Psoas muscle (tissue), 8 donors: ENCODE measurements around the gene GDNF. TPM values are rescaled to one million over a fixed set of nuclear protein-coding genes. Genes with fewer than 3 reads are reported as not detected.
A peak's percentile ranks its signal among the peaks of the same experiment; 100 is the strongest.

Source experiments
- ATAC-seq, 4 donors: fragments of 200-7000 bp; cut with Tn5 transposase; one replicate each; pipeline ENCODE4 v1.9.1; 2020; ENCODE audit warnings: moderate library complexity in 3 of 4, mild to moderate bottlenecking in 2 of 4
- DNase-seq, 2 donors: peaks; one replicate each; pipeline ENCODE4 v3.0.0-alpha.2; 2020
- H3K27ac ChIP-seq: fragments of 200-600 bp; one replicate; pipeline ENCODE4 v1.8.0; 2022
- H3K27me3 ChIP-seq, 3 donors: fragments of 200-600 bp in 1 of 3; one replicate each; pipeline versions ENCODE4 v1.6.1 to v1.8.0; 2013 to 2022; ENCODE audit warnings: low read length in 2 of 3, mild to moderate bottlenecking in 2 of 3, moderate library complexity in 1 of 3; ENCODE audit not compliant: insufficient read depth in 3 of 3
- H3K36me3 ChIP-seq, 2 donors: fragments of 200-600 bp in 1 of 2; one replicate each; pipeline versions ENCODE4 v1.6.1 to v1.8.0; 2013 to 2022; ENCODE audit warnings: low read depth in 1 of 2, mild to moderate bottlenecking in 1 of 2, moderate library complexity in 1 of 2; ENCODE audit not compliant: insufficient read depth in 1 of 2
- H3K4me1 ChIP-seq: fragments of 200-600 bp; one replicate; pipeline ENCODE4 v1.8.0; 2022
- H3K4me3 ChIP-seq: fragments of 200-600 bp; one replicate; pipeline ENCODE4 v1.8.0; 2022; ENCODE audit warnings: mild to moderate bottlenecking
- H3K9me3 ChIP-seq: fragments of 200-600 bp; one replicate; pipeline ENCODE4 v1.8.0; 2022
- CTCF ChIP-seq: fragments of 200-600 bp; IDR thresholded peaks from one replicate; pipeline ENCODE4 v1.8.0; 2022; ENCODE audit warnings: antibody characterized with exemption
- WGBS, 3 donors: extraction: QIAGEN DNeasy Blood & Tissue Kit; methylation state at CpG; one replicate each; pipeline versions ENCODE4 v1.1.6 to v1.1.7; 2013; 5-methylcytosine and 5-hydroxymethylcytosine counted together
- intact Hi-C, 2 donors: fragments of 100-400 bp; cut with DNase I; formaldehyde crosslinking; loops; one replicate each; pipeline versions ENCODE4 v1.11.0 to v1.14.2; 2022
- polyA plus RNA-seq, 3 donors: library from polyadenylated mRNA; stranded (reverse); fragments of 200-250 nt; gene quantifications; one replicate each; pipeline ENCODE4 v1.2.3, GENCODE V29; 2013
- total RNA-seq, 4 donors: library from RNA; stranded (reverse); fragmentation: NEBNext Ultra II Directional in 2 of 4; extraction: Animal tissue kit (Norgen Biotek cat#: 25700) in 2 of 4; gene quantifications; one replicate each; pipeline versions ENCODE4 v1.2.1 to v1.2.4, GENCODE V29; 2021 to 2023
- donor health status: healthy with polysubstance abuse.
- donor health status: DM: no; HTN: no; CAD: no; lungs with moderate emphysema.
- donor health status: Bipolar disorder and iron deficiency.
- donor health status: healthy.
- donor health status: DM: yes; HTN: yes; CAD: no.
- donor health status: DM: no; HTN: no; CAD: no.
- donor health status: DM: no; HTN: no; CAD: no.
- donor health status: DM: yes; HTN: yes; CAD: no.

GDNF gene
- total and polyA plus RNA-seq, 7 donors, result 0.43 to 155 (median 14.5) TPM

GRCh38 chr5:37777432-37778130, 62.3 kb downstream of the GDNF start:
- Histone ChIP-seq H3K4me3 (no peak overlapping the region), H3K9me3 (peaks cover 9% of the 10 kb centered on the region), H3K27me3 (no peaks in the 10 kb centered on the region), H3K4me1 (peaks cover 4% of the 10 kb centered on the region), H3K36me3 (no peaks in the 10 kb centered on the region), H3K27ac (peak overlapping the region; percentile 39)
- 79 to 84% (median 82%) methylated on average over 15 of the region's 15 CpGs for WGBS, 3 donors
- DNase-seq (peak in 1 of 2 donors; percentile 47), ATAC-seq (peak in 2 of 4 donors; percentile 11 to 17)
- intact Hi-C loops, result no loop called here
- TF ChIP-seq CTCF, result no peak

DNA sequence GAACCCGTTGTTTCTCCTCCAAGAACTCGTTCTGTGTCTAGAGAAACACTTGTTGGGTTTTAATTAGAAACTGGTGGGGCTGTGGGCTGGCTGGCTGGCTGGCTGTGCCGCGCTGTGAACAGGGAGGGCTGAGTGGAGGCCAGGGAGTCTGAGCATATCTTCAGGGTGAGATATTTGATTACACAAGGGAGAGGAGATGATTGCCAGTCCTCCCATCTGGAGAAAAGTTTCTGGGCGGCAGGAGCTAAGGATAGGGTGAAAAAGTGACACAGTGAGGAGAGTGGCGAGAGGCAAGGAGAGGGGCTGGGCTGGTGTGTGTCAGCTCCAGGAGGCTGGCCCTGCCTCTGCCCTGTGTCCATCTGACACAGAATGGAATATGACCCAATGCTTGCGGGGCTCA, 63.0 kb downstream of the GDNF start:
- H3K4me3 ChIP-seq, result no peak overlapping the region
- ATAC-seq (peak; percentile 75 to 99 (median 92)), DNase-seq (peak in 1 of 2 donors; percentile 60)
- peaks cover 9% of the 10 kb centered on the region for H3K9me3 ChIP-seq
- no peaks in the 10 kb centered on the region for H3K36me3 ChIP-seq
- peak overlapping the region; percentile 39 for H3K27ac ChIP-seq
- 27 to 65% (median 36%) methylated on average over 7 of the region's 7 CpGs for WGBS, 3 donors
- H3K27me3 ChIP-seq, result no peaks in the 10 kb centered on the region
- intact Hi-C loops, result no loop called here
- no peak for TF ChIP-seq CTCF
- H3K4me1 ChIP-seq, result peaks cover 4% of the 10 kb centered on the region

DNA sequence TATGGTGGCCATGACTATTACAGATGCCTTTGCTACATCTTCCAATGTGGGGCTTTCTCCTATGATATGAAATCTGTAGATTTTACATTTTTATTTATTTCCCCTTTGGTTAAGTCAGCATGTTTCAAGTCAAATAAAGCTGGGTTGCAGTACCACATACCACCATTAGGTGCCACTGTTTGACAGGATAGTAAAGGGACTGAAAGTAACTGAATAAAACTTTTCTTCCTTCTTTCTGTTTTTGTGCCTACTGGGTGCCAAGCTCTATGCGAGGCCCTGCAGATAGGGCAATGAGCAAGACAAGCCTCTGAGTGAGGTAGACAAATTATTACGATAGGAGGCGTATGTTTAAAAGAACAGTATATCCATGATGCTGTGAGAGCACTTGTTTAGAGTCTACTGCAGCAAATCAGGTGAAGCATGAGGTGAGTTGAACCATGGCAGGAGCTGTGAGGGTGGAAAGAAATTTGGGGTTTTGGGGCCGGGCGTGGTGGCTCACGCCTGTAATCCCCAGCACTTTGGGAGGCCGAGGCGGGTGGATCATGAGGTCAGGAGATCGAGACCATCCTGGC, 64.8 kb downstream of the GDNF start:
- Histone ChIP-seq H3K27me3 (no peaks in the 10 kb centered on the region), H3K27ac (no peak overlapping the region), H3K4me1 (peaks cover 4% of the 10 kb centered on the region), H3K4me3 (no peak overlapping the region), H3K36me3 (no peaks in the 10 kb centered on the region), H3K9me3 (peaks cover 9% of the 10 kb centered on the region)
- ATAC-seq, result no peak
- DNase-seq, result no peak
- intact Hi-C loops, result no loop called here
- 97 to 100% (median 98%) methylated on average over 9 of the region's 9 CpGs for WGBS, 3 donors
- peak; percentile 50 for TF ChIP-seq CTCF

GRCh38 chr5:37773809-37774208, 66.0 kb downstream of the GDNF start:
- 94 to 97% (median 96%) methylated on average over 1 of the region's 1 CpG for WGBS, 3 donors
- Histone ChIP-seq H3K4me3 (no peak overlapping the region), H3K9me3 (peaks cover 9% of the 10 kb centered on the region), H3K4me1 (peaks cover 4% of the 10 kb centered on the region), H3K27ac (no peak overlapping the region), H3K36me3 (no peaks in the 10 kb centered on the region), H3K27me3 (no peaks in the 10 kb centered on the region)
- DNase-seq (no peak), ATAC-seq (no peak)
- intact Hi-C loops, result no loop called here
- TF ChIP-seq CTCF, result no peak
